Peyer's patch (tissue), 4 donors: ENCODE measurements around the gene PLXDC1. TPM values are rescaled to one million over a fixed set of nuclear protein-coding genes. Genes with fewer than 3 reads are reported as not detected.

Source experiments
- DNase-seq, 3 donors: peaks; one replicate each; pipeline ENCODE4 v3.0.0-alpha.2; 2017 to 2019
- H3K27ac ChIP-seq, 4 donors: fragments of 200-600 bp; sonication (generic); one replicate each; pipeline ENCODE4 v1.5.1; 2016 to 2019
- H3K27me3 ChIP-seq, 2 donors: fragments of 200-600 bp; sonication (generic); one replicate each; pipeline ENCODE4 v1.5.1; 2019
- H3K36me3 ChIP-seq, 3 donors: fragments of 200-600 bp; sonication (generic); one replicate each; pipeline ENCODE4 v1.5.1; 2016 to 2019
- H3K4me1 ChIP-seq, 4 donors: fragments of 200-600 bp; sonication (generic); one replicate each; pipeline ENCODE4 v1.5.1; 2016 to 2019
- H3K4me3 ChIP-seq, 4 donors: fragments of 200-600 bp; sonication (generic); 1 replicate in 3 of 4; 2 replicates in 1 of 4; pipeline ENCODE4 v1.5.1; 2016 to 2019; ENCODE audit warnings: mild to moderate bottlenecking in 1 of 4
- H3K9me3 ChIP-seq, 4 donors: fragments of 200-600 bp; sonication (generic); one replicate each; pipeline ENCODE4 v1.5.1; 2016 to 2019; ENCODE audit warnings: mild to moderate bottlenecking in 1 of 4
- POLR2A ChIP-seq, 2 donors: fragments of 450-650 bp; IDR thresholded peaks; one replicate each; pipeline ENCODE4 v1.5.1; 2017; ENCODE audit warnings: antibody characterized with exemption in 2 of 2, mild to moderate bottlenecking in 2 of 2, moderate library complexity in 2 of 2
- total RNA-seq, 4 donors: library from RNA; depleted of rRNA; stranded (reverse); fragments of >200 nt; gene quantifications; one replicate each; pipeline ENCODE4 v1.1.0, GENCODE V29; 2016
- TF ChIP-seq, protein P1 (sequence below), 6 experiments: fragments of 450-650 bp in 4 of 6; fragments of 200-600 bp in 2 of 6; sonication (generic) in 1 of 6; IDR thresholded peaks; one replicate each; pipeline ENCODE4 v1.5.1; 2017 to 2019; ENCODE audit warnings: antibody characterized with exemption in 6 of 6, mild to moderate bottlenecking in 3 of 6, moderate library complexity in 1 of 6

Gene PLXDC1
- total RNA-seq, 4 donors from 2014 or later: 14.5 to 34.7 (median 18.2) TPM

DNA sequence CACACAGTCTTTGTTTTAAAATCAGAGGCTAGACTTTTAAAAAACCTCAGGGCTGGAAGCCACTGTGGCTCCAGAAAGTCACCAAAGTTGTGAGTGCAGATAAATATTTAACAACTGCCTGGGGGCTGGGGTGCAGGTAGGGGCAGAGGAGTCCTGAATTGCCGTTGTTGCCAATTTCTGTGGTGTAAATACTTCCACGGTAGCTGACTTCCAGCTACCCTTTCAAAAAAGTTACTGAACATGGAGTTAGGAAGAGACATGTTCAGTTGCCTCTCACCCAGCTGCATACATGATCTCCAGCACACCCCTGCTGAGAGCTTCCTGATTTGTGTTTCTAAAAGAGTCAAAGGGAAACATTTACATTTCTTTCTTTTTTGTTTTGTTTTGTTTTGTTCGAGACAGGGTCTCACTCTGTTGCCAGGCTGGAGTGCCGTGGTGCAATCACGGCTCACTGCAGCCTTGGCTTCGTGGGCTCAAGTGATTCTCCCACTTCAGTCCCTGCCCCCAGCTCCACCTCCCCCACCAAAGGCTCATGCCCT, 58.7 kb downstream of the PLXDC1 start:
- H3K27me3 ChIP-seq: no peaks in the 10 kb centered on the region
- peaks cover 0 to 40% (median 14%) of the 10 kb centered on the region in 4 donors for H3K4me1 ChIP-seq
- H3K36me3 ChIP-seq: no peaks in the 10 kb centered on the region
- no peaks in the 10 kb centered on the region for H3K9me3 ChIP-seq
- TF ChIP-seq POLR2A (IDR thresholded peaks at IDR 0.05): no peak
- peak overlapping the region; percentile 22 to 68 (median 45) for H3K27ac ChIP-seq
- DNase-seq: no peak
- H3K4me3 ChIP-seq: peak overlapping the region in 1 of 4 donors; percentile 16

DNA sequence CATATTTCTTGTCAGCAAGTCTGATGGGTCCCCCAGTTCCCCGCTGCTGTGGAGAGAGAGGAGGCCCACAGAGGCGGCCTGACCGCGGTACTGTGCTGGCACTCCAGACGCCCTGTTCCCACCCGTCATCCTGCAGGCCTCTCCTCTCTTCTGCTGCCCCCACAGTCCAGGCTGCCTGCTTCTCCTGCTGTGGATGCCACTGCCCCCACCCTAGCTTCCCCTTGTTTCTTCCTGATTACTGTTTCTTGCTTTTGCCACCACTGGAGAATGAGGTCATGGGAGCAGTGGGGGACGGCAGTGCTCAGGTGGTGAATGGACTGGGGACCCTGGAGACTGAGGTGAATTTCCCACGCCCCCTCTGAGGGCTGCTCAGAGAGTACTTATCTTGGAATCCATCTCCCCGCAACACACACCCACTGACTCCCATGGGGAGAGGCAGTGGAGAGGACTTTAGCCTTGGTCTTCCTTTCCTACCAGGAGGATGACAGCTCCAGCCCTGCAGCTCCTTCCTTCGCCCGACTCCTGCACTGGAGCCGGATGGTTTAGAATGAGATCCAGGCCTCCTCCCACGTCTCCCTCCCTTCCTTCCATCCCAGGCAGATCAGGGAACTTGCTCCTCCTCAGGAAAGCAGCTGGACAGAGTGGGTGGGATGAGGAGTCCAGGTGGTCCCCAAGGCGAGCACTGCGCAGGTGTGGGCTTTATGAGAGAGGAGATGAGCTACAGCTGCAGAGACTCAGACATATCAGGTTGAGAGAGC, 60.4 kb downstream of the PLXDC1 start:
- peaks cover 0 to 30% (median 6%) of the 10 kb centered on the region in 4 donors for H3K4me1 ChIP-seq
- H3K4me3 ChIP-seq: no peak overlapping the region
- TF ChIP-seq, protein P1, sequence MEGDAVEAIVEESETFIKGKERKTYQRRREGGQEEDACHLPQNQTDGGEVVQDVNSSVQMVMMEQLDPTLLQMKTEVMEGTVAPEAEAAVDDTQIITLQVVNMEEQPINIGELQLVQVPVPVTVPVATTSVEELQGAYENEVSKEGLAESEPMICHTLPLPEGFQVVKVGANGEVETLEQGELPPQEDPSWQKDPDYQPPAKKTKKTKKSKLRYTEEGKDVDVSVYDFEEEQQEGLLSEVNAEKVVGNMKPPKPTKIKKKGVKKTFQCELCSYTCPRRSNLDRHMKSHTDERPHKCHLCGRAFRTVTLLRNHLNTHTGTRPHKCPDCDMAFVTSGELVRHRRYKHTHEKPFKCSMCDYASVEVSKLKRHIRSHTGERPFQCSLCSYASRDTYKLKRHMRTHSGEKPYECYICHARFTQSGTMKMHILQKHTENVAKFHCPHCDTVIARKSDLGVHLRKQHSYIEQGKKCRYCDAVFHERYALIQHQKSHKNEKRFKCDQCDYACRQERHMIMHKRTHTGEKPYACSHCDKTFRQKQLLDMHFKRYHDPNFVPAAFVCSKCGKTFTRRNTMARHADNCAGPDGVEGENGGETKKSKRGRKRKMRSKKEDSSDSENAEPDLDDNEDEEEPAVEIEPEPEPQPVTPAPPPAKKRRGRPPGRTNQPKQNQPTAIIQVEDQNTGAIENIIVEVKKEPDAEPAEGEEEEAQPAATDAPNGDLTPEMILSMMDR (IDR thresholded peaks at IDR 0.05): no peak
- no peak for TF ChIP-seq POLR2A (IDR thresholded peaks at IDR 0.05)
- no peak overlapping the region for H3K27ac ChIP-seq
- no peaks in the 10 kb centered on the region for H3K9me3 ChIP-seq
- H3K27me3 ChIP-seq: no peaks in the 10 kb centered on the region
- H3K36me3 ChIP-seq: no peaks in the 10 kb centered on the region
- DNase-seq: no peak

DNA sequence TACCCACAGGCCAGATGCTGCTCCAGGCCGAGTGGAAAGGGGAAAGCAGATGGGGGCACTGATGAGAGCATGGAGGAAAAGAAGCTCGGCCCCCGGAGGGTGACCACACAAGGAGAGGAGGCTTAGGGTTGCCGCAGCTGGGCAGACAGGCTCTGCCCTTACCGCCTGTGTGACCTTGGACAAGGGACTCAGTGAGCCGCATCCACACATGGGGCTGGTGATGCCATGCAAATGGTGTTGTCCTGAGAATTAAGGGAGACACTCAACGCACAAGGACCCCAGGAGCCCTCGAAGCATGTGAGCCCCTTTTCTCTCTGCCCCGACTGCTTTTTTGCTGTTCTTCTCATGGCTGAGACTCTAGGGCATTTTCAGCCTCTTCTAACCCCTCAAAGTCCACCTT, 61.0 kb downstream of the PLXDC1 start:
- no peaks in the 10 kb centered on the region for H3K9me3 ChIP-seq
- TF ChIP-seq POLR2A (IDR thresholded peaks at IDR 0.05): no peak
- TF ChIP-seq, protein P1 (IDR thresholded peaks at IDR 0.05): no peak
- H3K27ac ChIP-seq: peak overlapping the region in 1 of 4 donors; percentile 14
- H3K27me3 ChIP-seq: no peaks in the 10 kb centered on the region
- no peak for DNase-seq
- no peaks in the 10 kb centered on the region for H3K36me3 ChIP-seq
- H3K4me3 ChIP-seq: no peak overlapping the region
- H3K4me1 ChIP-seq: peaks cover 0 to 23% (median under 1%) of the 10 kb centered on the region in 4 donors

DNA sequence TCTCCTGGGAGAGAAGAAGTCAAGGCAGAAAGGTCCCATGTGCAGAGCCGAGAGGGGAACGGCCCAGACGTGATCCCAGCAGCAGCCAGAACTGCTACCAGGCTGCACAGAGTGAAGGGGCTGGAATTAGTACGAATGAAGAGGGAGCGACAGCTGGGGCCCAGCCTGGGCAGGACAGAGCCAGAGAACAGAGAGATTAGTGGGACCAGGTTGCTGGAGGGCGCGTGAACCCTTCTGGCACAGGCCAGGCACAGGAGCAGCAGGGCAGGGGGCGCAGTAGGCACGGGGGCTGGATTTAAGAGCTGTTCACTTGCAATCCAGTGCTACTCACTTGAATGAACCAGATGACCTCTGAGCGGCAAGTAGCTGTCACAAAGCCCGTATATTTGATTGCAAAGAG, 66.9 kb downstream of the PLXDC1 start:
- Histone ChIP-seq H3K36me3 (no peaks in the 10 kb centered on the region), H3K27me3 (no peaks in the 10 kb centered on the region), H3K4me1 (peaks cover 0 to 5% (median 0%) of the 10 kb centered on the region in 4 donors), H3K27ac (no peak overlapping the region), H3K9me3 (no peaks in the 10 kb centered on the region), H3K4me3 (no peak overlapping the region)
- no peak for DNase-seq
- no peak for TF ChIP-seq POLR2A (IDR thresholded peaks at IDR 0.05)
- TF ChIP-seq, protein P1 (IDR thresholded peaks at IDR 0.05): no peak

DNA sequence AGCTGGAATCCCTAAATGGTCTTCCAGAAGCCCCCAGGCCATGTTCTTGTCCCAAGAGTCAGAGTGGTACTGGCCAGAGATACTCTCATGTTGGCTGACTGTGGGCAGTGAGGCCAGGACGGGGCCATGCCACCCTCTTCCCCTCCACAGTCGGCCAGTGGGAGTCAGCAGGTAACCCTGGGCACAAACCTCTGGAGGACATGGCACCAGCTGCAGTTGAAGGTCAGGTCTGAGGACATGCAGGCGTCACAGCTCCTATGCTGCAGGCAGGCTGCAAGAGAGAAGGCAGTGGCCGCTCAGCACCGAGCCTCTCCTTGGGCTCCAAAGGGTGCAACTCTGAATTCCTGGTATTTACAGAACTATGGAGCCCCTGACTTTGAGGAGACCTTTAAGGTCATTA, 68.2 kb downstream of the PLXDC1 start:
- H3K27ac ChIP-seq: peak overlapping the region in 2 of 4 donors; percentile 3 to 33
- no peak overlapping the region for H3K4me3 ChIP-seq
- TF ChIP-seq, protein P1 (IDR thresholded peaks at IDR 0.05): no peak
- no peak for TF ChIP-seq POLR2A (IDR thresholded peaks at IDR 0.05)
- H3K36me3 ChIP-seq: no peaks in the 10 kb centered on the region
- peaks cover 0 to 5% (median 0%) of the 10 kb centered on the region in 4 donors for H3K4me1 ChIP-seq
- no peaks in the 10 kb centered on the region for H3K27me3 ChIP-seq
- H3K9me3 ChIP-seq: no peaks in the 10 kb centered on the region
- DNase-seq: no peak

DNA sequence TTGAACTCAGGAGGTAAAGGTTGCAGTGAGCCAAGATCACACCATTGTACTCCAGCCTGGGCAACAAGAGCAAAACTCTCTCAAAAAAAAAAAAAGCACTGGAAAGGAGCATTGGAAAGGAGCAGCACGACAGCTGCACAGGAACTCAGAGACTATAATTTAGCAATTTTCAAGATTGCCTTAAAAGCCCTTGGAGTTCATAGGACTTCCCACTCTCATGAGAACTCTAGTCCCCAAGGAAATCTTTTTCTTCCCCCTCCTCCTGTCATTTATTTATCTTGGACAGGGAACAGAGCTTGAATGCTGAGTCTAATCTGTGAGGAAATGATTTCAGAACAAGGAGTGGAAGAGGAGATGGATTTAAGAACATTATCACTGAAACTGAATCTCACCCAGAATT, 69.0 kb downstream of the PLXDC1 start:
- no peak overlapping the region for H3K4me3 ChIP-seq
- H3K27me3 ChIP-seq: no peaks in the 10 kb centered on the region
- H3K36me3 ChIP-seq: no peaks in the 10 kb centered on the region
- no peak for TF ChIP-seq POLR2A (IDR thresholded peaks at IDR 0.05)
- TF ChIP-seq, protein P1 (IDR thresholded peaks at IDR 0.05): no peak
- no peak for DNase-seq
- peak overlapping the region in 2 of 4 donors; percentile 33 to 36 for H3K27ac ChIP-seq
- H3K9me3 ChIP-seq: no peaks in the 10 kb centered on the region
- H3K4me1 ChIP-seq: peaks cover 0 to 5% (median 0%) of the 10 kb centered on the region in 4 donors
